Thyroid gland (tissue), 4 donors: ENCODE measurements around the gene SYT12. TPM values are rescaled to one million over a fixed set of nuclear protein-coding genes. Genes with fewer than 3 reads are reported as not detected.
A peak's percentile ranks its signal among the peaks of the same experiment; 100 is the strongest.

Experiments used
- DNase-seq, 2 donors: peaks; one replicate each; pipeline ENCODE4 v3.0.0-alpha.2; 2019
- H3K27ac ChIP-seq, 3 donors: fragments of 200-600 bp; sonication (generic); 1 replicate in 2 of 3; 2 replicates in 1 of 3; pipeline ENCODE4 v1.5.1; 2016 to 2019; ENCODE audit warnings: mild to moderate bottlenecking in 1 of 3, moderate library complexity in 1 of 3
- H3K27me3 ChIP-seq: fragments of 200-600 bp; sonication (generic); one replicate; pipeline ENCODE4 v1.5.1; 2019
- H3K36me3 ChIP-seq, 2 donors: fragments of 200-600 bp; sonication (generic); one replicate each; pipeline ENCODE4 v1.5.1; 2016 to 2019
- H3K4me1 ChIP-seq, 2 donors: fragments of 200-600 bp; sonication (generic); one replicate each; pipeline ENCODE4 v1.5.1; 2017 to 2019
- H3K4me3 ChIP-seq, 3 donors: fragments of 200-600 bp; sonication (generic); replicated peaks in 1 of 3; 1 replicate in 2 of 3; 2 replicates in 1 of 3; pipeline ENCODE4 v1.5.1; 2016; ENCODE audit warnings: mild to moderate bottlenecking in 1 of 3
- H3K9me3 ChIP-seq: fragments of 200-600 bp; sonication (generic); one replicate; pipeline ENCODE4 v1.5.1; 2017
- POLR2A ChIP-seq, 2 donors: fragments of 450-650 bp; IDR thresholded peaks; one replicate each; pipeline ENCODE4 v1.6.1; 2017; ENCODE audit warnings: antibody characterized with exemption in 2 of 2, mild to moderate bottlenecking in 2 of 2, moderate library complexity in 1 of 2
- WGBS, 2 donors: methylation state at CpG; one replicate each; pipeline ENCODE4 v1.1.5; 2017; 5-methylcytosine and 5-hydroxymethylcytosine counted together
- intact Hi-C: fragments of 100-400 bp; cut with DNase I; formaldehyde crosslinking; loops from one replicate; pipeline ENCODE4 v1.15.1; 2023
- total RNA-seq, 4 donors: library from RNA; depleted of rRNA; stranded (reverse); fragments of >200 nt; gene quantifications; one replicate each; pipeline ENCODE4 v1.2.3, GENCODE V29; 2016
- TF ChIP-seq, protein P1 (sequence below), 6 experiments: fragments of 200-600 bp in 3 of 6; fragments of 450-650 bp in 3 of 6; sonication (generic) in 3 of 6; IDR thresholded peaks; one replicate each; pipeline ENCODE4 v1.5.1; 2016 to 2019; ENCODE audit warnings: antibody characterized with exemption in 6 of 6, mild to moderate bottlenecking in 2 of 6, inconsistent platforms in 1 of 6, moderate library complexity in 1 of 6

The SYT12 gene
- total RNA-seq, 4 donors from 2014 or later: 0.13 to 0.44 (median 0.22) TPM; not detected in 1

DNA sequence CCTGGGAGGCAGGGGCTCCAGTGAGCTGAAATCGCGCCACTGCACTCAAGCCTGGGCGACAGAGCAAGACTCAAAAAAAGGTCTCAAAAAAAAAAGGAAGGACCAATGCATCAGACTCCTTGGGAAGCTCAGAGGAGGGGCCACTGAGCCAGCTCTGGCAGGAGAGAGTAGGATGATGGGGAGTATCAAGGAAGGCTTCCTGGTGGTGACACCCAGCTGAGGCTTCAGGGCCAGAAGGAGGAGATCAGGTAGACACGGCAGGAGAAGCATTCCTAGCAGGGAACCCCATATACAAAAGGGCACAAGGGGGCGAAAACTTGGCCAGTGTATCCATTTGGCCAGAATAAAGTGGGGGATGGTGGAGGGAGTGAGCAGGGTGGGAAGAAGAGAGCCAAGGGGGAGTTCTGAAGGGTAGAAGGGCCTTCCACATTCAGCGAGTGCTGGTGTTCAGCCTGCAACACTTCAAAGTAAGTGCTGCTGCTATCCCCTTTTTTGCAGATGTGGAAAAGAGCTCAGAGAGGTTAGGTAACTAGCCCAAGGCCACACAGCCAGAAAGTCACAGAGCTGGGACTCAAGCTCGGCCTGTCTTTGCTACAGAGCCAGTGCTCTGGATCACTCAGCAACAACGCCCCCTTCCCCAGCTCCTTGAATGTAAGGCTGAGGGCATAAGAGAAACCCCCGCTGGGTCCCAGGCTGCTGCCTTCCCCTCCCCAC, 28.4 kb downstream of the SYT12 start:
- Histone ChIP-seq H3K27ac (no peak overlapping the region), H3K4me3 (no peak overlapping the region), H3K4me1 (peaks cover 11 to 20% of the 10 kb centered on the region in 2 donors), H3K27me3 (no peaks in the 10 kb centered on the region), H3K36me3 (no peaks in the 10 kb centered on the region), H3K9me3 (no peaks in the 10 kb centered on the region)
- TF ChIP-seq POLR2A (IDR thresholded peaks at IDR 0.05): no peak
- TF ChIP-seq, protein P1, sequence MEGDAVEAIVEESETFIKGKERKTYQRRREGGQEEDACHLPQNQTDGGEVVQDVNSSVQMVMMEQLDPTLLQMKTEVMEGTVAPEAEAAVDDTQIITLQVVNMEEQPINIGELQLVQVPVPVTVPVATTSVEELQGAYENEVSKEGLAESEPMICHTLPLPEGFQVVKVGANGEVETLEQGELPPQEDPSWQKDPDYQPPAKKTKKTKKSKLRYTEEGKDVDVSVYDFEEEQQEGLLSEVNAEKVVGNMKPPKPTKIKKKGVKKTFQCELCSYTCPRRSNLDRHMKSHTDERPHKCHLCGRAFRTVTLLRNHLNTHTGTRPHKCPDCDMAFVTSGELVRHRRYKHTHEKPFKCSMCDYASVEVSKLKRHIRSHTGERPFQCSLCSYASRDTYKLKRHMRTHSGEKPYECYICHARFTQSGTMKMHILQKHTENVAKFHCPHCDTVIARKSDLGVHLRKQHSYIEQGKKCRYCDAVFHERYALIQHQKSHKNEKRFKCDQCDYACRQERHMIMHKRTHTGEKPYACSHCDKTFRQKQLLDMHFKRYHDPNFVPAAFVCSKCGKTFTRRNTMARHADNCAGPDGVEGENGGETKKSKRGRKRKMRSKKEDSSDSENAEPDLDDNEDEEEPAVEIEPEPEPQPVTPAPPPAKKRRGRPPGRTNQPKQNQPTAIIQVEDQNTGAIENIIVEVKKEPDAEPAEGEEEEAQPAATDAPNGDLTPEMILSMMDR (IDR thresholded peaks at IDR 0.05): no peak
- WGBS, 2 donors: 87 to 92% methylated on average over 9 of the region's 9 CpGs
- DNase-seq: no peak
- intact Hi-C loops: no loop called here

DNA sequence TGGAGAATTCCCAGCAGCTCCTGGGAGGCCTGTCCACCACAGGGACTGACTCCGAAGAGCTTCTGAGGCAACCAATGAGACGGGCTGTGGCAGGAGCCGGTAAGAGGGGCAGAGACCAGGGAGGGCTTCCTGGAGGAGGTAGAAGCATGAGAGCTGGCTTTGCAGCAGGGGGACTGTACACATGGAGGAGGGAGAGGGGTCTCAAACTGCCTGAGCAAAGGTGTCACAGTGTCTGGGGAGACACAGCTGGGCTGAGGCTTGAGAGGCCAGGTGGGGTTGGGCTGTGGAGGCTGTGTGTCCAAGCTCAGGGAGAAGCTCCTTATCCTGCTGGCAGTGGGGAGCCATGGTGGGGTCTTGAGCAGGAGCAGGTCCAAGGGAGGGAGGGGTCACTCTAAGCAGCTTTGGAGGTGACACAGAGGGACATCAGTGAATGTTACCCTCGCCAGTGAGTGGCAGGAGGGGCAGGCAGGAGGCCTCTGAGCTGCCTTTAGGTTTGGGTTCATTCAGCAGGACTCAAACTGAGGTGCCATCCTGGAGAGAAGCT, 29.1 kb downstream of the SYT12 start:
- no peaks in the 10 kb centered on the region for H3K9me3 ChIP-seq
- intact Hi-C loops: no loop called here
- 83% methylated on average over 4 of the region's 4 CpGs for WGBS, 2 donors
- DNase-seq: no peak
- H3K27me3 ChIP-seq: no peaks in the 10 kb centered on the region
- no peaks in the 10 kb centered on the region for H3K36me3 ChIP-seq
- TF ChIP-seq, protein P1 (IDR thresholded peaks at IDR 0.05): no peak
- no peak for TF ChIP-seq POLR2A (IDR thresholded peaks at IDR 0.05)
- no peak overlapping the region for H3K4me3 ChIP-seq
- H3K4me1 ChIP-seq: peaks cover 11 to 20% of the 10 kb centered on the region in 2 donors
- H3K27ac ChIP-seq: no peak overlapping the region

- TF ChIP-seq POLR2A (IDR thresholded peaks at IDR 0.05): no peak
- TF ChIP-seq, protein P1 (IDR thresholded peaks at IDR 0.05): no peak
- no peaks in the 10 kb centered on the region for H3K36me3 ChIP-seq
- no peaks in the 10 kb centered on the region for H3K27me3 ChIP-seq
- intact Hi-C loops: no loop called here
- no peaks in the 10 kb centered on the region for H3K9me3 ChIP-seq
- peaks cover 17 to 25% of the 10 kb centered on the region in 2 donors for H3K4me1 ChIP-seq
- H3K4me3 ChIP-seq: no peak overlapping the region
- WGBS, 2 donors: 96 to 100% methylated on average over 3 to 5 of the region's 5 CpGs
- no peak overlapping the region for H3K27ac ChIP-seq
- no peak for DNase-seq
These were observed 30.0 kb downstream of the SYT12 start for GRCh38 chr11:67052891-67053290.

DNA sequence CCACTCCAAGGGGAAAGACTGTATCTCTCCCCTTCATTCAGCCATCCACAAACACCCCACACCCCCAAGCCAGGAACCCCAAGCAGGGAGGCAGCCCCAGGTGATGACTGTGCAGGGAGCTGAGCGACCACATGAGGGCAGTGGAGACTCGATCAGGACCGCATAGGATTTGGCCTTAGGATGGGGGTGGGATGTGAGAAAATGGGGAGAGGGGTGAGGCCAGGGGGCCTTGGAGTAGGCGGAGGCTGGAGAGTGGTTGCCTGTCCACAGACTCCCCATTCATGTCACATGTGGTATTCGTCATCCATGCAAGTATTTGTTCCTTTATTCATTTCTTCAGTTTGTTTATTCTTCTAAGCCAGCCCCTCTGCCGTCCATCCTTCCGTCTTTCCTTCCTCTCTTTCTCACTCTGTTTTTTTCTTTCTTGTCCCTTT, 31.0 kb downstream of the SYT12 start:
- intact Hi-C loops: no loop called here
- peaks cover 17 to 25% of the 10 kb centered on the region in 2 donors for H3K4me1 ChIP-seq
- H3K27ac ChIP-seq: no peak overlapping the region
- no peak overlapping the region for H3K4me3 ChIP-seq
- peak; percentile 53 to 57 for DNase-seq
- TF ChIP-seq POLR2A (IDR thresholded peaks at IDR 0.05): no peak
- TF ChIP-seq, protein P1 (IDR thresholded peaks at IDR 0.05): peak; percentile 14 to 77 (median 63)
- WGBS, 2 donors: 32 to 34% methylated on average over 7 of the region's 7 CpGs
- H3K36me3 ChIP-seq: no peaks in the 10 kb centered on the region
- no peaks in the 10 kb centered on the region for H3K27me3 ChIP-seq
- H3K9me3 ChIP-seq: no peaks in the 10 kb centered on the region

- no peaks in the 10 kb centered on the region for H3K36me3 ChIP-seq
- H3K4me1 ChIP-seq: peaks cover 17 to 25% of the 10 kb centered on the region in 2 donors
- no peak overlapping the region for H3K4me3 ChIP-seq
- intact Hi-C loops: no loop called here
- WGBS, 2 donors: 65 to 77% methylated on average over 6 to 9 of the region's 9 CpGs
- TF ChIP-seq, protein P1 (IDR thresholded peaks at IDR 0.05): no peak
- TF ChIP-seq POLR2A (IDR thresholded peaks at IDR 0.05): no peak
- H3K27me3 ChIP-seq: no peaks in the 10 kb centered on the region
- H3K9me3 ChIP-seq: no peaks in the 10 kb centered on the region
- DNase-seq: no peak
- no peak overlapping the region for H3K27ac ChIP-seq
These were observed 31.5 kb downstream of the SYT12 start for GRCh38 chr11:67054346-67054835.
